Activated naive CD4-positive, alpha-beta T cell treated with anti-CD3 and anti-CD28 coated beads for 36 hours (primary cell): ENCODE results near the gene BNIP5. TPM values are rescaled to one million over a fixed set of nuclear protein-coding genes. Genes with fewer than 3 reads are reported as not detected.

Experiments
- total RNA-seq, 2 experiments: library from RNA; stranded (reverse); gene quantifications; one replicate each; pipeline ENCODE4 v1.2.3, GENCODE V29; 2021

The BNIP5 gene
- total RNA-seq, 2 experiments from 2014 or later: not detected

Other genes with a start within 250 kb of the BNIP5 start
- gene MAPK13, start 206.4 kb downstream of the BNIP5 start, total RNA-seq: 10 to 100 TPM; 49.8 to 51.4 TPM
- gene BRPF3, start 140.1 kb downstream of the BNIP5 start, total RNA-seq: 10 to 100 TPM; 15.3 to 15.9 TPM
- gene PNPLA1, start 66.8 kb downstream of the BNIP5 start, total RNA-seq: not detected
- gene ETV7, start 50.8 kb upstream of the BNIP5 start, total RNA-seq: under 1 TPM; 0.67 to 0.99 TPM
- under 1 TPM; 0.15 to 0.29 TPM for gene PXT1, start 106.0 kb upstream of the BNIP5 start, total RNA-seq
- 10 to 100 TPM; 30.5 to 32.8 TPM for gene KCTD20, start 106.1 kb upstream of the BNIP5 start, total RNA-seq
- 10 to 100 TPM; 23.6 to 24.4 TPM for gene STK38, start 210.6 kb upstream of the BNIP5 start, total RNA-seq